Stomach (tissue), 9 donors: ENCODE data around the gene MYEOV. TPM values are rescaled to one million over a fixed set of nuclear protein-coding genes. Genes with fewer than 3 reads are reported as not detected.

ENCODE experiments used
- DNase-seq, 2 donors: peaks; one replicate each; pipeline versions ENCODE4 v3.0.0 to v3.0.0-alpha.2; 2013 to 2019
- H3K27ac ChIP-seq, 5 donors: fragments of 200-600 bp in 4 of 5; sonication (generic) in 4 of 5; one replicate each; pipeline ENCODE4 v1.5.1; 2013 to 2019; ENCODE audit warnings: mild to moderate bottlenecking in 1 of 5, moderate library complexity in 1 of 5
- H3K27me3 ChIP-seq, 3 donors: fragments of 200-600 bp; sonication (generic); one replicate each; pipeline ENCODE4 v1.5.1; 2017 to 2019; ENCODE audit warnings: mixed run types in 1 of 3
- H3K36me3 ChIP-seq, 4 donors: fragments of 200-600 bp; sonication (generic); 1 replicate in 3 of 4; 2 replicates in 1 of 4; pipeline ENCODE4 v1.5.1; 2016 to 2019
- H3K4me1 ChIP-seq, 4 donors: fragments of 200-600 bp; sonication (generic); one replicate each; pipeline ENCODE4 v1.5.1; 2016 to 2019
- H3K4me3 ChIP-seq, 4 donors: fragments of 200-600 bp; sonication (generic) in 3 of 4; one replicate each; pipeline ENCODE4 v1.5.1; 2016 to 2019; ENCODE audit warnings: mild to moderate bottlenecking in 1 of 4
- H3K9me3 ChIP-seq, 4 donors: fragments of 200-600 bp; sonication (generic); one replicate each; pipeline ENCODE4 v1.5.1; 2016 to 2019
- CTCF ChIP-seq, 7 experiments: fragments of 450-650 bp in 4 of 7; fragments of 200-600 bp in 3 of 7; sonication (generic) in 3 of 7; IDR thresholded peaks; one replicate each; pipeline ENCODE4 v1.5.1; 2016 to 2019; ENCODE audit warnings: antibody characterized with exemption in 7 of 7, control low read depth in 2 of 7, mild to moderate bottlenecking in 1 of 7
- EP300 ChIP-seq: sonication (generic); formaldehyde crosslinking; IDR thresholded peaks from one replicate; pipeline ENCODE4 v1.6.1; 2017; ENCODE audit warnings: antibody characterized with exemption
- POLR2A ChIP-seq, 4 donors: fragments of 450-650 bp; IDR thresholded peaks; one replicate each; pipeline ENCODE4 v1.6.1; 2016; ENCODE audit warnings: antibody characterized with exemption in 4 of 4, control low read depth in 2 of 4, mild to moderate bottlenecking in 1 of 4, moderate library complexity in 1 of 4
- POLR2AphosphoS5 ChIP-seq, 3 donors: sonication (generic); formaldehyde crosslinking; IDR thresholded peaks; one replicate each; pipeline ENCODE4 v1.6.1; 2016; ENCODE audit warnings: antibody characterized with exemption in 3 of 3
- WGBS, 5 donors: extraction: QIAGEN DNeasy Blood & Tissue Kit in 3 of 5; methylation state at CpG; one replicate each; pipeline versions ENCODE4 v1.1.5 to v1.1.7; 2013 to 2018; 5-methylcytosine and 5-hydroxymethylcytosine counted together
- intact Hi-C: fragments of 100-400 bp; cut with DNase I; formaldehyde crosslinking; loops from one replicate; pipeline ENCODE4 v1.15.1; 2023; ENCODE audit warnings: low total_unique reads
- polyA plus RNA-seq, 3 donors: library from polyadenylated mRNA; stranded (reverse); fragments of 200-250 nt; gene quantifications; one replicate each; pipeline ENCODE4 v1.2.3, GENCODE V29; 2013
- total RNA-seq, 5 donors: library from RNA; depleted of rRNA; stranded (reverse); fragments of >200 nt; gene quantifications; one replicate each; pipeline versions ENCODE4 v1.1.0 to v1.2.3, GENCODE V29; 2014 to 2016
- donor health status: healthy with polysubstance abuse.
- donor health status: Bipolar disorder and iron deficiency.
- donor health status: healthy.

Gene MYEOV
- total and polyA plus RNA-seq, 8 donors, result 0.92 to 41.5 (median 8.5) TPM; not detected in 2

GRCh38 chr11:69273571-69273970, 20.4 kb upstream of the MYEOV start:
- no peak overlapping the region for H3K4me3 ChIP-seq
- H3K9me3 ChIP-seq, result no peaks in the 10 kb centered on the region
- TF ChIP-seq EP300 (no peak), CTCF (IDR thresholded peaks at IDR 0.05) (no peak), POLR2AphosphoS5 (IDR thresholded peaks at IDR 0.05) (no peak), POLR2A (IDR thresholded peaks at IDR 0.05) (no peak)
- peak overlapping the region in 3 of 5 donors; percentile 1 to 55 (median 55) for H3K27ac ChIP-seq
- H3K27me3 ChIP-seq, result peaks cover 0 to 15% (median 0%) of the 10 kb centered on the region in 3 donors
- 92 to 99% (median 97%) methylated on average over 2 to 6 of the region's 6 CpGs for WGBS, 5 donors
- no peaks in the 10 kb centered on the region for H3K36me3 ChIP-seq
- no peak for DNase-seq
- intact Hi-C loops, result no loop called here
- peaks cover 19 to 42% (median 39%) of the 10 kb centered on the region in 4 donors for H3K4me1 ChIP-seq

- DNase-seq, result peak; percentile 81 to 90
- H3K27me3 ChIP-seq, result peaks cover 0 to 12% (median 0%) of the 10 kb centered on the region in 3 donors
- 19 to 31% (median 27%) methylated on average over 8 of the region's 8 CpGs for WGBS, 5 donors
- H3K4me3 ChIP-seq, result no peak overlapping the region
- H3K27ac ChIP-seq, result peak overlapping the region; percentile 46 to 60 (median 55)
- peaks cover 19 to 44% (median 40%) of the 10 kb centered on the region in 4 donors for H3K4me1 ChIP-seq
- H3K36me3 ChIP-seq, result no peaks in the 10 kb centered on the region
- no peak for TF ChIP-seq CTCF (IDR thresholded peaks at IDR 0.05)
- TF ChIP-seq POLR2AphosphoS5 (IDR thresholded peaks at IDR 0.05), result peak in 2 of 3 donors; percentile 56
- no peaks in the 10 kb centered on the region for H3K9me3 ChIP-seq
- intact Hi-C loops, result no loop called here
These were observed 19.4 kb upstream of the MYEOV start for GRCh38 chr11:69274531-69275016.

GRCh38 chr11:69275178-69275577, 18.8 kb upstream of the MYEOV start:
- TF ChIP-seq POLR2A (IDR thresholded peaks at IDR 0.05) (no peak), POLR2AphosphoS5 (IDR thresholded peaks at IDR 0.05) (no peak), CTCF (IDR thresholded peaks at IDR 0.05) (no peak), EP300 (no peak)
- Histone ChIP-seq H3K9me3 (no peaks in the 10 kb centered on the region), H3K27ac (peak overlapping the region in 3 of 5 donors; percentile 48 to 55 (median 55)), H3K4me1 (peaks cover 19 to 44% (median 40%) of the 10 kb centered on the region in 4 donors), H3K4me3 (no peak overlapping the region), H3K27me3 (peaks cover 0 to 12% (median 0%) of the 10 kb centered on the region in 3 donors), H3K36me3 (no peaks in the 10 kb centered on the region)
- no peak for DNase-seq
- intact Hi-C loops, result no loop called here

- WGBS, 5 donors, result 92 to 95% (median 93%) methylated on average over 3 of the region's 3 CpGs
- DNase-seq, result no peak
- H3K27ac ChIP-seq, result no peak overlapping the region
- intact Hi-C loops, result no loop called here
- peaks cover 0 to 12% (median 0%) of the 10 kb centered on the region in 3 donors for H3K27me3 ChIP-seq
- TF ChIP-seq POLR2AphosphoS5 (IDR thresholded peaks at IDR 0.05), result no peak
- TF ChIP-seq EP300, result no peak
- TF ChIP-seq CTCF (IDR thresholded peaks at IDR 0.05), result no peak
- TF ChIP-seq POLR2A (IDR thresholded peaks at IDR 0.05), result no peak
- H3K9me3 ChIP-seq, result no peaks in the 10 kb centered on the region
- H3K4me1 ChIP-seq, result peaks cover 19 to 46% (median 41%) of the 10 kb centered on the region in 4 donors
- no peaks in the 10 kb centered on the region for H3K36me3 ChIP-seq
- H3K4me3 ChIP-seq, result no peak overlapping the region
These were observed 17.8 kb upstream of the MYEOV start for GRCh38 chr11:69276165-69276564.
